Left lung (tissue), 10 donors: ENCODE results near the gene CACNA1S. TPM values are rescaled to one million over a fixed set of nuclear protein-coding genes. Genes with fewer than 3 reads are reported as not detected.
A peak's percentile ranks its signal among the peaks of the same experiment; 100 is the strongest.

Experiments used
- ATAC-seq: fragments of 200-7000 bp; cut with Tn5 transposase; one replicate; pipeline ENCODE4 v1.9.1; 2020; ENCODE audit warnings: moderate library complexity
- DNase-seq, 4 donors: peaks; one replicate each; pipeline ENCODE4 v3.0.0-alpha.2; 2013 to 2020
- H3K27ac ChIP-seq, 2 donors: fragments of 200-600 bp; sonication (generic) in 1 of 2; one replicate each; pipeline versions ENCODE4 v1.5.0 to v1.8.0; 2020 to 2021
- H3K27me3 ChIP-seq, 2 donors: fragments of 200-600 bp; sonication (generic) in 1 of 2; one replicate each; pipeline versions ENCODE4 v1.5.0 to v1.8.0; 2020 to 2021
- H3K36me3 ChIP-seq, 2 donors: fragments of 200-600 bp; sonication (generic) in 1 of 2; one replicate each; pipeline versions ENCODE4 v1.5.0 to v1.8.0; 2020 to 2021
- H3K4me1 ChIP-seq, 2 donors: fragments of 200-600 bp; one replicate each; pipeline ENCODE4 v1.8.0; 2021
- H3K4me3 ChIP-seq, 2 donors: fragments of 200-600 bp; sonication (generic) in 1 of 2; one replicate each; pipeline versions ENCODE4 v1.5.0 to v1.8.0; 2020 to 2021; ENCODE audit warnings: mild to moderate bottlenecking in 1 of 2
- H3K9me3 ChIP-seq, 2 donors: fragments of 200-600 bp; sonication (generic) in 1 of 2; one replicate each; pipeline versions ENCODE4 v1.5.0 to v1.8.0; 2020 to 2021
- intact Hi-C, 2 donors: fragments of 100-400 bp; cut with DNase I; formaldehyde crosslinking; loops; one replicate each; pipeline versions ENCODE4 v1.11.2 to v1.14.2; 2022
- polyA plus RNA-seq, 6 donors: library from polyadenylated mRNA; unstranded; fragments of 120-200 nt; gene quantifications; one replicate each; pipeline ENCODE4 v1.2.1, GENCODE V29; 2013; ENCODE audit not compliant: insufficient read length in 6 of 6
- total RNA-seq, 2 donors: library from RNA; stranded (reverse); fragmentation: NEBNext Ultra II Directional; extraction: Animal tissue kit (Norgen Biotek cat#: 25700); gene quantifications; one replicate each; pipeline ENCODE4 v1.2.1, GENCODE V29; 2021
- TF ChIP-seq, protein P1 (sequence below), 2 donors: fragments of 200-600 bp; sonication (generic) in 1 of 2; IDR thresholded peaks; one replicate each; pipeline versions ENCODE4 v1.5.0 to v1.8.0; 2021; ENCODE audit warnings: antibody characterized with exemption in 2 of 2
- donor health status: DM: no; HTN: yes; CAD: no.
- donor health status: DM: no; HTN: no; CAD: no.

Gene CACNA1S
- total and polyA plus RNA-seq, 8 donors, result 0.10 to 0.17 (median 0.12) TPM; not detected in 1

DNA sequence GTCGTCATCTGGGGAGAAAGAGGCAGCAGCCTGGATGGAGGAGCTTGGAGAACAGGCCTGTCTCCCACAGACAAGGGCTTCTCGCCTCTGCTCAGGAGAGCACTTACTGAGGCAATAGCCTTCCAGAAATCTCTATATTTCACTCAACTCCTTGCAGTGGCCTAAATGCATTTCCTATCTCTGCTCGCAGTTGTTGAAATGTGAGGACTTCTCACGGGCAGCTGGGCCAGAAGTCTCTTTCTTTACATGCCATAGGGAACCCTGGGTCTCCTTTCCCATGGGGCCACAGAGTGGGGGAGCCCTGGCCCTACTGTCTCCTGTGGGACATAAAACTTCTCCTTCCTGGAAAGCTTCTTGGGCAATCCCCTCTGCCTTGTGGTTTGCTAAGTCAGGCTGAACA is 45.2 kb downstream of the CACNA1S start:
- H3K27me3 ChIP-seq, result peaks cover 0 to 9% of the 10 kb centered on the region in 2 donors
- no peak for DNase-seq
- no peak overlapping the region for H3K4me3 ChIP-seq
- no peak overlapping the region for H3K27ac ChIP-seq
- H3K36me3 ChIP-seq, result no peaks in the 10 kb centered on the region
- TF ChIP-seq, protein P1, sequence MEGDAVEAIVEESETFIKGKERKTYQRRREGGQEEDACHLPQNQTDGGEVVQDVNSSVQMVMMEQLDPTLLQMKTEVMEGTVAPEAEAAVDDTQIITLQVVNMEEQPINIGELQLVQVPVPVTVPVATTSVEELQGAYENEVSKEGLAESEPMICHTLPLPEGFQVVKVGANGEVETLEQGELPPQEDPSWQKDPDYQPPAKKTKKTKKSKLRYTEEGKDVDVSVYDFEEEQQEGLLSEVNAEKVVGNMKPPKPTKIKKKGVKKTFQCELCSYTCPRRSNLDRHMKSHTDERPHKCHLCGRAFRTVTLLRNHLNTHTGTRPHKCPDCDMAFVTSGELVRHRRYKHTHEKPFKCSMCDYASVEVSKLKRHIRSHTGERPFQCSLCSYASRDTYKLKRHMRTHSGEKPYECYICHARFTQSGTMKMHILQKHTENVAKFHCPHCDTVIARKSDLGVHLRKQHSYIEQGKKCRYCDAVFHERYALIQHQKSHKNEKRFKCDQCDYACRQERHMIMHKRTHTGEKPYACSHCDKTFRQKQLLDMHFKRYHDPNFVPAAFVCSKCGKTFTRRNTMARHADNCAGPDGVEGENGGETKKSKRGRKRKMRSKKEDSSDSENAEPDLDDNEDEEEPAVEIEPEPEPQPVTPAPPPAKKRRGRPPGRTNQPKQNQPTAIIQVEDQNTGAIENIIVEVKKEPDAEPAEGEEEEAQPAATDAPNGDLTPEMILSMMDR (IDR thresholded peaks at IDR 0.05), result no peak
- intact Hi-C loops, result no loop called here
- ATAC-seq, result no peak
- no peaks in the 10 kb centered on the region for H3K4me1 ChIP-seq
- no peaks in the 10 kb centered on the region for H3K9me3 ChIP-seq

DNA sequence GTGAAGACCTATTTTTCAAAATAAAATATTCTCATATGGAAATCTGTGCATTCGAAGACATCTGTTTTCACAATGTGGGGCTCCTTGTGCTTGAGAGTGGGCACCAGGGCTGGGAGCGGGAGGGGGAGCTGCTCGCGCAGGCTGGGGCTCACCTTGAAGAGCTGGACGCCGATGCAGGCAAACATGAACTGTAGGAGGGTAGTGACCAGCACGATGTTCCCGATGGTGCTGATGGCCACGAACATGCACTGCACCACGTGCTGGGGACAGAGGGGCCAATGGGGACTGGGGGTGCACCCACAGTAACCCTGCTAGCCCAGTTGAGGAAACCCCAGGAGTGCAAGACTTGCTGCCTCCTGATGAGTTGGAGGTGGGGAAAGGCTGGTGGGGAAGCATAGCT is 46.5 kb downstream of the CACNA1S start:
- intact Hi-C loops, result no loop called here
- TF ChIP-seq, protein P1 (IDR thresholded peaks at IDR 0.05), result no peak
- DNase-seq (peak in 1 of 4 donors; percentile 54), ATAC-seq (no peak)
- Histone ChIP-seq H3K4me3 (no peak overlapping the region), H3K9me3 (no peaks in the 10 kb centered on the region), H3K4me1 (no peaks in the 10 kb centered on the region), H3K36me3 (no peaks in the 10 kb centered on the region), H3K27ac (no peak overlapping the region), H3K27me3 (peaks cover 0 to 9% of the 10 kb centered on the region in 2 donors)

DNA sequence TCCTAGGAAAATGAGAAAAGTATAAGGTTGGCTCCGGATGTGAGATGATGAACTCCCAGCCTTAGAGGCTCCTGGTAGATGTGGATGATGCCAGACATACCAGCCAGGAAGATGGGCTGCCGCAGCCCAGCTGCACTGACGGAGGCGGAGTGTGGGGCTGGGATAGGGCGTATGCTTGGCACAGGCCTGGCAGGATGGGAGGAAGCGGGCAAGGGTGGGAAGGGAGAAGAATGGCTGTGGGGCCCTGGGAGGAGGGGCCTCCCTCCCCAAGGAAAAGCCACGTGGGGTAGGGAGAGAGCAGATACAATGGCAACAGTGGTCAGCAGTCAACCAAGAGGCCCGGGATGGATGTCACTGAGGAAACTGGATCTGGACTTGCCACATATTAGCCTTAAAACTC is 47.4 kb downstream of the CACNA1S start:
- Histone ChIP-seq H3K9me3 (no peaks in the 10 kb centered on the region), H3K4me3 (no peak overlapping the region), H3K27me3 (peaks cover 0 to 9% of the 10 kb centered on the region in 2 donors), H3K36me3 (no peaks in the 10 kb centered on the region), H3K4me1 (no peaks in the 10 kb centered on the region), H3K27ac (no peak overlapping the region)
- intact Hi-C loops, result no loop called here
- ATAC-seq (no peak), DNase-seq (no peak)
- TF ChIP-seq, protein P1 (IDR thresholded peaks at IDR 0.05), result no peak

DNA sequence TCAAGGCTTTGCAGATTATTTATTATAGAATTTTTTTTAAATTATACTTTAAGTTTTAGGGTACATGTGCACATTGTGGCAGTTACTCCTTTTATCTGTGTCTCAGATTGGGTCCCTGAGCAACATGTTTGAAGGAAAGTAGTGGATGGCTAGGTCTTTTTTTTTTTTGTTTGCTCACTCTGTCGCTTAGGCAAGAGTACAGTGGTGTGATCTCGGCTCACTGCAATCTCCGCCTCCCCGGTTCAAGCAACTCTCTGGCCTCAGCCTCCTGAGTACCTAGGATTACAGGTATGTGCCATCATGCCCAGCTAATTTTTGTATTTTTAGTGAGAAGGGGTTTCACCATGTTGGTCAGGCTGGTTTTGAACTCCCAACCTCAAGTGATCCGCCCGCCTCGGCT is 49.1 kb downstream of the CACNA1S start:
- peaks cover 0 to 9% of the 10 kb centered on the region in 2 donors for H3K27me3 ChIP-seq
- no peak for ATAC-seq
- H3K36me3 ChIP-seq, result no peaks in the 10 kb centered on the region
- no peak for DNase-seq
- intact Hi-C loops, result no loop called here
- TF ChIP-seq, protein P1 (IDR thresholded peaks at IDR 0.05), result no peak
- H3K9me3 ChIP-seq, result no peaks in the 10 kb centered on the region
- no peak overlapping the region for H3K27ac ChIP-seq
- no peaks in the 10 kb centered on the region for H3K4me1 ChIP-seq
- no peak overlapping the region for H3K4me3 ChIP-seq

DNA sequence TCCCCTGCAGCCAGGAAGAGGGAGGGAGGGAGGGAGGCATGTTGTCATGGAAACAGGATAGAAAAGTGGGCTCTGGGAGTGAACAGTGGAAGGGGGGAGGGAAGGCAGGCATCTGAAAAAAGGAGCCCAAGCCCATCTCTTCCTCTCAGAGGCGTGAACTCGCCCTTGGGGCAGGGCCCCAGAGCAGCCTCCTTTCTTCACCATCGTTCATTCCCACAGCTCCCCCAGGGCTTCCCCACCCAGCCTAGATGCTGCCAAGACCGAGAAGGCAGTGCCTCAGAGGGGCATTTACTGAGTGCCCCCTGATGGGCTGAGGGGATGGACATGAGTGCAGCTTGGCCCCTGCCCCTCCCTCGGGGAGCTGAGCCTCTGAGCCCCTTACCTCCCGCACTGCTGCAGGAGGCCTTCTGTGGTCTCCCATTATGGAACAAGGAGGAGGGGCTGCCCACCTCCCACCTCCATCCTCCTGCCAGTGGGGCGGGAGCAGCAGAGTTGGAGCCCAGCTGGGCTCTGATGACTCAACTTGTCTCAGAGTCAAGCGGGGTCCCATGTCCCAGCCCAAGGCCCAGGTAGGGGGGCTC is 49.6 kb downstream of the CACNA1S start:
- Histone ChIP-seq H3K27me3 (peaks cover 0 to 9% of the 10 kb centered on the region in 2 donors), H3K4me1 (no peaks in the 10 kb centered on the region), H3K9me3 (no peaks in the 10 kb centered on the region), H3K27ac (no peak overlapping the region), H3K36me3 (no peaks in the 10 kb centered on the region), H3K4me3 (no peak overlapping the region)
- intact Hi-C loops, result no loop called here
- DNase-seq (peak in 1 of 4 donors; percentile 43), ATAC-seq (no peak)
- TF ChIP-seq, protein P1 (IDR thresholded peaks at IDR 0.05), result no peak
